A673 (cell line): Measurements from ENCODE around the gene CEP131.

ENCODE experiments used
- CTCF ChIP-seq: fragments of 300-800, 200-600 bp; sonication (generic); conservative IDR thresholded peaks from 2 replicates; pipeline ENCODE4 v1.5.1; 2017; ENCODE audit warnings: low read depth, mild to moderate bottlenecking, antibody characterized with exemption, low read length, moderate library complexity, mixed read lengths
- EZH2 ChIP-seq: fragments of 200-600 bp; sonication (generic); IDR thresholded peaks from 2 replicates; pipeline ENCODE4 v1.6.1; 2017; ENCODE audit warnings: borderline replicate concordance, low read depth, mild to moderate bottlenecking, mixed read lengths, antibody characterized with exemption, low read length; ENCODE audit not compliant: poor library complexity, severe bottlenecking

- no peak for TF ChIP-seq EZH2
- TF ChIP-seq CTCF: no peak
Measured at GRCh38 chr17:81197409-81197795, 25.4 kb downstream of the CEP131 start.
